Activated T-helper 1 cell treated with Interleukin-2 at 50 U/mL for 16 hours (primary cell): ENCODE results near the gene S100A10.

Source experiments
- DNase-seq: peaks from one replicate; pipeline ENCODE4 v3.0.0-alpha.2; 2020; ENCODE audit warnings: low read depth

The S100A10 gene

GRCh38 chr1:151986501-151987190 lies 7.0 kb downstream of the S100A10 start:
- DNase-seq = no peak

- DNase-seq = no peak
Measured at GRCh38 chr1:151985768-151986167, 7.9 kb downstream of the S100A10 start.

GRCh38 chr1:151985270-151985669 lies 8.4 kb downstream of the S100A10 start:
- DNase-seq = no peak

GRCh38 chr1:151984313-151984956 lies 9.2 kb downstream of the S100A10 start:
- DNase-seq = no peak

- no peak for DNase-seq
Measured at GRCh38 chr1:151982300-151983005, 11.2 kb downstream of the S100A10 start.

GRCh38 chr1:151981178-151981525 lies 12.5 kb downstream of the S100A10 start:
- no peak for DNase-seq

GRCh38 chr1:151980287-151981177 lies 13.1 kb downstream of the S100A10 start:
- no peak for DNase-seq

- no peak for DNase-seq
Measured at GRCh38 chr1:151978922-151979321, 14.7 kb downstream of the S100A10 start.

- no peak for DNase-seq
Measured at GRCh38 chr1:151977662-151978230, 15.9 kb downstream of the S100A10 start.

- DNase-seq = no peak
Measured at GRCh38 chr1:151976858-151977257, 16.8 kb downstream of the S100A10 start.

GRCh38 chr1:151976015-151976343 lies 17.7 kb downstream of the S100A10 start:
- DNase-seq = no peak

- DNase-seq = no peak
Measured at GRCh38 chr1:151975311-151976014, 18.2 kb downstream of the S100A10 start.

- DNase-seq = no peak
Measured at GRCh38 chr1:151972542-151973248, 21.0 kb downstream of the S100A10 start.

- no peak for DNase-seq
Measured at GRCh38 chr1:151970626-151971025, 23.0 kb downstream of the S100A10 start.

- no peak for DNase-seq
Measured at GRCh38 chr1:151970128-151970527, 23.5 kb downstream of the S100A10 start.

- no peak for DNase-seq
Measured at GRCh38 chr1:151968791-151969399, 24.8 kb downstream of the S100A10 start.

GRCh38 chr1:151968058-151968457 lies 25.6 kb downstream of the S100A10 start:
- no peak for DNase-seq

GRCh38 chr1:151967091-151967490 lies 26.6 kb downstream of the S100A10 start:
- no peak for DNase-seq

- DNase-seq = no peak
Measured at GRCh38 chr1:151966061-151966460, 27.6 kb downstream of the S100A10 start.

GRCh38 chr1:151964510-151964909 lies 29.1 kb downstream of the S100A10 start:
- DNase-seq = no peak
